ENCODE measurements around the gene IER2. TPM values are rescaled to one million over a fixed set of nuclear protein-coding genes. Genes with fewer than 3 reads are reported as not detected.

Gene IER2
- total and polyA plus RNA-seq, 9 of the 15 experiments (the other 6 are each of a cell fraction or from before 2014, with no cell fraction given): 4.5 to 205 (median 23.7) TPM

DNA sequence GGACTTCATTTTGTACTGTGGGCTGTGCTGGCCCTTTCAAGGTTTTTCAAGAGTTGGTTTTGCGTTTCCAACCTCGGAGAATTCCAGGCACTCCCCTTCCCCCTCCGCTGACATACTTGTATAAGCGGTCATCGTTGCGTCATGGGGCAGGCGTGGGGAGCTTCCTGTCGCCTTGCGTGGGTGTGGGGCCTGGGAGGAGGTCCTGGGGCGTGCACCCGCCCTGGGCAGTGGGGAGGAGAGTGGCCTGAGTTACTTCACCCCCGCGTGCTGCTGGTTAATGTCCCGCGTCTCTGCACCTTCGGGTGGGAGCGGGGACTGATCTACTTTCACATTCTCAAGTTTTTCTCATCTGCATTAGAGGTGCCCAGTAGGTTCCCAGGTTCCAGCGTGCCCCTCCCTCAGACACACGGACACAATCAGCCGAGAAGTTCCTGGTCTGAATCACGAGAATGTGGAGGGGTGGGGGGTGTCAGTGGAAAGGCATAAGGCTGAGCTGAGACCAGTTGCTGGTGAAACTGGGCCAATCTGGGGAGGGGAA is 4.1 kb downstream of the IER2 start (continued):
- TF ChIP-seq FOXP4 (CRISPR knock-in tag; IDR thresholded peaks at IDR 0.05; ENCODE audit: borderline replicate concordance) (0 out of 2 replicates have a peak, but pooled peaks have one; percentile 49), ZSCAN32 (CRISPR knock-in tag; IDR thresholded peaks at IDR 0.05) (0 out of 2 replicates have a peak, but pooled peaks have one; percentile 26), PHF21A (IDR thresholded peaks at IDR 0.05; ENCODE audit: borderline replicate concordance, low read depth) (no peak), EWSR1 (IDR thresholded peaks at IDR 0.05; ENCODE audit: borderline replicate concordance, low read depth, partially characterized antibody) (no peak), CREBBP (IDR thresholded peaks at IDR 0.05; ENCODE audit: low read depth, low read length) (no peak), ARID1B (IDR thresholded peaks at IDR 0.05) (peak; percentile 44; the same call in 1 of the 2 replicates), ZNF134 (CRISPR knock-in tag; conservative IDR thresholded peaks at IDR 0.05) (no peak), ASH1L (IDR thresholded peaks at IDR 0.05; ENCODE audit: borderline replicate concordance, low read depth, partially characterized antibody) (no peak), NCOA4 (IDR thresholded peaks at IDR 0.05; ENCODE audit: partially characterized antibody) (no peak), TAF9B (IDR thresholded peaks at IDR 0.05; ENCODE audit: partially characterized antibody) (peak; percentile 67), ZNF143 (CRISPR knock-in tag; IDR thresholded peaks at IDR 0.05) (no peak), GTF3C2 (IDR thresholded peaks at IDR 0.05; ENCODE audit: borderline replicate concordance, extremely low read depth, insufficient read length) (no peak), IRF2 (CRISPR knock-in tag; IDR thresholded peaks at IDR 0.05) (no peak), E2F5 (CRISPR knock-in tag; IDR thresholded peaks at IDR 0.05) (no peak), NBN (IDR thresholded peaks at IDR 0.05; ENCODE audit: low read depth) (peak; percentile 30; the same call in 1 of the 2 replicates), ZFP1 (CRISPR knock-in tag; IDR thresholded peaks at IDR 0.05) (no peak), ATF3 (IDR thresholded peaks at IDR 0.05) (peak; percentile 93), ATF3 (CRISPR knock-in tag; conservative IDR thresholded peaks at IDR 0.05) (peak; percentile 56; the same call in 1 of the 2 replicates), ZNF324 (CRISPR knock-in tag; IDR thresholded peaks at IDR 0.05) (no peak), ZC3H11A (IDR thresholded peaks at IDR 0.05; ENCODE audit: low read depth, low read length) (no peak), ATF2 (CRISPR knock-in tag; IDR thresholded peaks at IDR 0.05) (no peak)
